ENCODE data around the gene PALM3.
"Not testable (repeated sequence)": the region's sequence is repeated elsewhere in the genome, so short reads cannot be mapped to it uniquely, and the experiment has no call there.

PALM3 gene

DNA sequence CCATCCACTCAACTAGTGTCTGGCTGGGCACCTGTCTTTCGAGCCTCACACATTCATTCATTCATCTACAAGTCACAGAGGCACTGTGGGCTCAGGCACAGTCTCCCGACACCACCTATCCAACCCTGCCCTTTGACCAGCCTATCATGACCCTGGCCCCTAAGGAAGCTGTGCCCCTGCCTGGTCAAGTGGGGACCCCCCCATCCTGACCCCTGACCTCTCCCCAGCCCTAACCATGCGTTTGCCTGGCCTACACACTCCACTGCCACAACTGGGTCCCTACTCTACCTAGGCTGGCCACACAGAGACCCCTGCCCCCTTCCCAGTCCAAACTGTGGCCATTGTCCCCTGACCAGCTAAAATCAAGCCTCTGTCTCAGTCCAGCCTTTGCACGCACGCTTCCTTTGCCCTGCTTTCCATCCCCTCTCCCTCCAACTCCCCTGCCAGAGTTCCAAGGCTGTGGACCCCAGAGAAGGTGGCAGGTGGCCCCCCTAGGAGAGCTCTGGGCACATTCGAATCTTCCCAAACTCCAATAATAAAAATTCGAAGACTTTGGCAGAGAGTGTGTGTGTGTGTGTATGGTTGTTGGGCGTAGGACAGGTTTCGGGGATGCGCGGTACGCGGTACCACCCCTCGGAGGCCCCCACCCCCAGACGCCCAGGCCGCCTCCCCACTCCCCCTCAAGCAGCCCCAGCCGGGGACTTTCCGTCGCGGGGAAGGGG, 30.7 kb downstream of the PALM3 start:
- DNase-seq, result no peak

GRCh38 chr19:14028901-14029300, 33.0 kb downstream of the PALM3 start:
- no peak for DNase-seq

DNA sequence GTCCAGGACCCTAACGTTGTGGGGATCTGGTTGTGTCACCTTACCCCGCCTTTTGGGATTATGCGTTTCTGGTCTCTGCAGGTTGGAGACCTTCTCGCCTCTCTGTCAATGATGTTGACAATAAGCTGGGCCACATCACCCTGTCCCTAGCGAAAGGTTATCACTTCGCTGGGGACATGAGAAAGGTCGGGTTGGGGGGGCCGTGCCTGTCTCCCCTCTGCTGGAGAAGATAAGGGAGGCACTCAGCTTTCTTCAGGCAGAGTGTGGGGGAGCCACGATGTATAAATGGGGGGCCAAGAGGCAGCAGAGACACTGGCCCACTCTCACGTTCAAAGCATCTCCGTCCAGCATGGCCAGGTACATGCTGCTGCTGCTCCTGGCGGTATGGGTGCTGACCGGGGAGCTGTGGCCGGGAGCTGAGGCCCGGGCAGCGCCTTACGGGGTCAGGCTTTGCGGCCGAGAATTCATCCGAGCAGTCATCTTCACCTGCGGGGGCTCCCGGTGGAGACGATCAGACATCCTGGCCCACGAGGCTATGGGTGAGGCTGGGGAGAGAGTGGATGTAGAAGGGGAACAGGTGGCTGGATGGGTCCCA, 33.9 kb downstream of the PALM3 start, which contains the start of gene RLN3:
Gene RLN3 (plus strand): TSS at position 293 of the 595 bp plus-strand sequence. CDS start 57 bp downstream, at position 350.
- DNase-seq, result no peak

DNA sequence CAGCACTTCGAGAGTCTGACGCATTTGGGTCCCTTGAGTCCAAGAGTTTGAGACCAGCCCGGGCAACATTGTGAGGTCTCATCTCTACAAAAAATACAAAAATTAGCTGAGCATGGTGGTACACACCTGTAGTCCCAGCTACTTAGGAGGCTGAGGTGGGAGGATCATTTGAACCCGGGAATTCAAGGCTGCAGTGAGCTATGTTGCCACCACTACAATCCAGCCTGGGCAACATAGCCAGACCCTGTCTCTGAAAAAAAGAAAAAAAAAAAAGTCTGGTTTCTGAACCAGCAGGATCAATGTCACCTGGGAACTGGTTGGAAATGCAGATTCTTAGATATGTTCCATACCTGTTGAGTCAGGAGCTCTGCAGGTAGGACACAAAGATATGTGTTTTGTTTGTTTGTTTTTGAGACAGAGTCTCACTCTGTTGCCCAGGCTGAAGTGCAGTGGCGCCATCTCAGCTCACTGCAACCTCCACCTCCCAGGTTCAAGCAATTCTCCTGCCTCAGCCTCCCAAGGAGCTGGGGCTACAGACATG, 35.2 kb downstream of the PALM3 start:
- DNase-seq, result not testable (repeated sequence)

DNA sequence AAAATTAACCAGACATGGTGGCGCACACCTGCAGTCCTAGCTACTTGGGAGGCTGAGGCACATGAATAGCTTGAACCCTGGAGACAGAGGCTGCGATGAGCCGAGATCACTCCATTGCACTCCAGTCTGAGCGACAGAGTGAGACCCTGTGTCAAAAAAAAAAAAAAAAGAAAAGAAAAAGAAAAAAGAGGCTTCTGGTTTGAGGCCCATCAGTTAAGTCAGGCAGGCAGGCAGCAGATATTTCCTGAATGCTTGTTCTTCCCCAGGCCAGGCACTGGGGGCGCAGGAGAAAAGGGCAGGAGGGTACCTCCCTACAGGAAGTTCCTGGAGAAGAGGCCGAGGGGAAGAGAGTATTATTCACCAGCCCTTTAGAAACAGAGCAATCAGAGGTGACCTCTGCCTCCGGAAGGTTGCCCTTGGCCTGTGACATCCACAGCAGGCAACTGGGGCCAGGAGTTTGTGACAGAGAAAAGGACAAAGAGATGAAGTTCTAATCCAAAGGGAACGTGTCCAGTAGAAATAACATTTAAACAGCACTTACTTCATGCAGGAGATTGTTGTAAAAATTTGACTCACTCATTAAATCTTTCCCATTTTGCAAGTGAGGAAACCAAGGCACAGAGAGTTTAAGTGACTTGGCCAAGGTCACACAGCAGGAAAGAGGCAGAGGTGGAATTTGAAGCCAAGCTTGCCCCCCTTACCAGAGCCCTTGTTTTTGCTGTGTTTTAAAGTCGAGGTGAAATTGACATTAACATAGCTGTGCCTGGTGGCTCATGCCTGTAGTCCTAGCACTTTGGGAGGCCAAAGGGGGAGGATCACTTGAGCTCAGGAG, 38.3 kb downstream of the PALM3 start:
- DNase-seq, result no peak

GRCh38 chr19:14022469-14022868, 39.4 kb downstream of the PALM3 start:
- DNase-seq, result no peak

GRCh38 chr19:14021474-14021873, 40.4 kb downstream of the PALM3 start:
- no peak for DNase-seq

DNA sequence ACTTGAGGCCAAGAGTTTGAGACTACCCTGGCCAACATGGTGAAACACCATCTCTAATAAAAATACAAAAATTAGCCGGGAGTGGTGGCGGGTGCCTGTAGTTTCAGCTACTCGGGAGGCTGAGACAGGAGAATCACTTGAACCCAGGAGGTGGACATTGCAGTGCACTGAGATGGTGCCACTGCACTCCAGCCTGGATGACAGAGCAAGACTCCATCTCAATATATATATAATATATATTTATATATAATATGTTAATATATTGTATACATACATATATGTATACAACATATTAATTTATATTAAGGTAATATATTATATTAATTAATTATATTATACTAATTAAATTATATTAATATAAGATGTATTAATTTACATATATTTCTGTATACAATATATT, 42.1 kb downstream of the PALM3 start:
- DNase-seq, result not testable (repeated sequence)

DNA sequence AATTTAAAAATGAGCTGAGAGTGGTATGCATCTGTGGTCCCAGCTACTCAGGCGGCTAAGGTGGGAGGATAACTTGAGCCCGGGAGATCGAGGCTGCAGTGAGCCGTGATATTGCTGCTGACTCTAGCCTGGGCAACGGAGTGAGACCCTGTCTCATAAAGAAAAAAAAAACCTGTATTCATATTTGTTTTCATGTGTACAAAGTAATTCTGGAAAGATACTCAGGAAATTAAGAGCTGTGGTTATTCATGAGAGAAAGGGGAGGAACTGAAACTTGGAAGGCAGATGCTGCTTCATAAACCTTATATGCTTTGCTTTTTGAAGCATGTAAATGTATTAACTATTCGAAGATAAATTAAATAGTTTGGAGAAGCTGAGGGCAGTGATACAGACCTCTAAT, 42.8 kb downstream of the PALM3 start:
- no peak for DNase-seq

- no peak for DNase-seq
Observed at GRCh38 chr19:14015524-14016035, 46.3 kb downstream of the PALM3 start.

GRCh38 chr19:14012378-14012915, 49.4 kb downstream of the PALM3 start:
- DNase-seq, result no peak

- DNase-seq, result no peak
Observed at GRCh38 chr19:14006766-14007562, 54.9 kb downstream of the PALM3 start.

GRCh38 chr19:14006085-14006765, 55.7 kb downstream of the PALM3 start, which contains the start of gene RFX1:
Gene RFX1, minus strand, starts transcription at chr19:14006320. Its CDS starts 12,477 bp downstream, at chr19:13993843.
- DNase-seq, result peak; percentile 100

GRCh38 chr19:14005349-14006084, 56.4 kb downstream of the PALM3 start:
- DNase-seq, result peak; percentile 97

GRCh38 chr19:14004619-14005348, 57.1 kb downstream of the PALM3 start:
- no peak for DNase-seq

All from activated CD8-positive, alpha-beta memory T cell treated with anti-CD3 and anti-CD28 coated beads, Interleukin-2, amount 50 U/mL, for 48 hours (primary cell).